Cardiac muscle cell (in vitro differentiated cells and primary cell): ENCODE data around the gene ENOX1. TPM values are rescaled to one million over a fixed set of nuclear protein-coding genes. Genes with fewer than 3 reads are reported as not detected.

Experiments used
- DNase-seq, 2 donors: peaks; one replicate each; pipeline versions ENCODE4 v3.0.0 to v3.0.0-alpha.2; 2010 to 2017; ENCODE audit warnings: low read depth in 1 of 2, low spot score in 1 of 2
- H3K27ac ChIP-seq: fragments of 200-600 bp; sonication (generic); 2 replicates; pipeline ENCODE4 v1.5.1; 2016
- H3K27me3 ChIP-seq: fragments of 200-600 bp; sonication (generic); 2 replicates; pipeline ENCODE4 v1.6.0; 2016; ENCODE audit warnings: control low read depth
- H3K36me3 ChIP-seq: fragments of 200-600 bp; sonication (generic); 2 replicates; pipeline ENCODE4 v1.5.1; 2016; ENCODE audit warnings: control low read depth
- H3K4me1 ChIP-seq: fragments of 200-600 bp; sonication (generic); 2 replicates; pipeline ENCODE4 v1.8.1; 2017; ENCODE audit warnings: low read depth, mild to moderate bottlenecking, mixed run types
- H3K4me3 ChIP-seq: fragments of 200-600 bp; sonication (generic); 2 replicates; pipeline ENCODE4 v1.5.1; 2016; ENCODE audit warnings: mild to moderate bottlenecking
- H3K9me3 ChIP-seq: fragments of 200-600 bp; sonication (generic); 2 replicates; pipeline ENCODE4 v1.5.1; 2017; ENCODE audit warnings: low read depth, mild to moderate bottlenecking, control low read depth
- CTCF ChIP-seq: IDR thresholded peaks from 2 replicates; pipeline ENCODE4 v1.5.1; 2012; ENCODE audit warnings: low read depth, mild to moderate bottlenecking, low read length
- polyA plus RNA-seq: library from polyadenylated mRNA; unstranded; fragments of >200 nt; fragmentation: Nextera tagmentation; extraction: Ambion mirVana; gene quantifications from 2 replicates; pipeline ENCODE4 v1.2.1, GENCODE V29; 2016
- total RNA-seq: library from RNA; depleted of rRNA; stranded (reverse); fragments of >200 nt; gene quantifications from 2 replicates; pipeline ENCODE4 v1.2.3, GENCODE V29; 2016

ENOX1 gene
- total and polyA plus RNA-seq, 2 experiments from 2014 or later = 2.0 to 5.1 TPM

- no peak overlapping the region for H3K4me3 ChIP-seq
- no peak for DNase-seq
- H3K27ac ChIP-seq = no peak overlapping the region
- no peaks in the 10 kb centered on the region for H3K9me3 ChIP-seq
- H3K36me3 ChIP-seq = no peaks in the 10 kb centered on the region
- no peak for TF ChIP-seq CTCF
- no peaks in the 10 kb centered on the region for H3K27me3 ChIP-seq
- H3K4me1 ChIP-seq = no peaks in the 10 kb centered on the region
Measured at GRCh38 chr13:43388282-43389034, 398.3 kb downstream of the ENOX1 start.

GRCh38 chr13:43387880-43388279 is 398.9 kb downstream of the ENOX1 start:
- Histone ChIP-seq H3K4me3 (no peak overlapping the region), H3K27ac (no peak overlapping the region)
- TF ChIP-seq CTCF = no peak

GRCh38 chr13:43383498-43384165 is 403.1 kb downstream of the ENOX1 start:
- no peak for DNase-seq
- Histone ChIP-seq H3K4me3 (no peak overlapping the region), H3K4me1 (no peaks in the 10 kb centered on the region), H3K27me3 (no peaks in the 10 kb centered on the region), H3K27ac (no peak overlapping the region), H3K36me3 (no peaks in the 10 kb centered on the region), H3K9me3 (no peaks in the 10 kb centered on the region)
- no peak for TF ChIP-seq CTCF

More at GRCh38 chr13:43387880-43388279, 398.9 kb downstream of the ENOX1 start:
- Histone ChIP-seq H3K4me1 (no peaks in the 10 kb centered on the region), H3K9me3 (no peaks in the 10 kb centered on the region), H3K36me3 (no peaks in the 10 kb centered on the region), H3K27me3 (no peaks in the 10 kb centered on the region)
- no peak for DNase-seq

GRCh38 chr13:43379738-43380137 is 407.0 kb downstream of the ENOX1 start:
- Histone ChIP-seq H3K9me3 (no peaks in the 10 kb centered on the region), H3K36me3 (no peaks in the 10 kb centered on the region), H3K4me3 (no peak overlapping the region), H3K4me1 (peaks cover 7% of the 10 kb centered on the region), H3K27me3 (no peaks in the 10 kb centered on the region), H3K27ac (no peak overlapping the region)
- TF ChIP-seq CTCF = no peak
- no peak for DNase-seq

GRCh38 chr13:43377973-43378372 is 408.8 kb downstream of the ENOX1 start:
- TF ChIP-seq CTCF = no peak
- DNase-seq = peak in 1 of 2 donors; percentile 40
- H3K27me3 ChIP-seq = no peaks in the 10 kb centered on the region

More at GRCh38 chr13:43377973-43378372, 408.8 kb downstream of the ENOX1 start:
- Histone ChIP-seq H3K36me3 (no peaks in the 10 kb centered on the region), H3K27ac (no peak overlapping the region), H3K9me3 (no peaks in the 10 kb centered on the region), H3K4me1 (peaks cover 7% of the 10 kb centered on the region), H3K4me3 (no peak overlapping the region)
